HG03460 (cell line): ENCODE results near the gene CNTNAP2.
"Not testable (repeated sequence)": the region's sequence is repeated elsewhere in the genome, so short reads cannot be mapped to it uniquely, and the experiment has no call there.

ENCODE experiments used
- ATAC-seq: cut with Tn5 transposase; IDR thresholded peaks from one replicate; pipeline ENCODE4 v1.9.1; 2021; ENCODE audit not compliant: unreplicated experiment

Gene CNTNAP2

DNA sequence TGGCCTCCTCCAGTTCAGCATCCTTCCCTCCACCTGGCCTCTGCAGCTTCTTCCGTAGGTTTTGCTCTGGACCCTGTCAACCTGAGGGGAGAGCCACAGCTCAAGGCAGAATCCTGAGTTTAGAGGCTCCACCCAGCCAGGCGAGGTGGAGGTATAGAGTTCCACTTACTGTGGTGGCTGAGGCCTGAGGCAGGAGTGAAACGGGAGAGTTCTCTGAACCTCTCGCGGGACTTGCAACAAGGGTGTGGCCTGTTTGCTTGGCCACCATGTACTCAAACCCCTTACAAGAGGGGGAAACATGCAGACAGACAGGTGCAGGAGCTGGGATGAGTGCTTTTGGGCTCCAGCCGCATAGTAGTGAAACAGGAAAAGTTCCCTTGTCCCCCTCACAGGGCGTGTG is 2320.0 kb downstream of the CNTNAP2 start:
- ATAC-seq, result no peak

DNA sequence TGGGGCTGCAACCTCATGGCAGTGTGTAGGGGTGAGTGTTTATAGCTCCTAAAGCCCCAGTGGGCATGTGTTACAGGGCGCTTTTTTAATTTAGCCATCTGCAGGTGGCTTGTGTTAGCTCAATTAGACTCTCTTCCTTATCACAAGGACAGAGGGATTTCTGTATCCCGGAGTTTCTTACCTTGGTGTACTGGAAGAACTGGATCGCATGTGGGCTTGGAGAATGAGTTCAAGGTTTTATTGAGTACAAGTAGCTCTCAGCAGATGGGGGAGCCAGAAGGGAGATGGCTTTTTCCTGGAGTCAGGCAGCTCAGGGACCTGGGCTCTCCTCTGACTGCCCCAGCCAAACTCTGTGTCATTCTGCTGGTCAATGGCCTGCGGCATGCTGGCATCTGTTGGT is 2320.4 kb downstream of the CNTNAP2 start:
- no peak for ATAC-seq

DNA sequence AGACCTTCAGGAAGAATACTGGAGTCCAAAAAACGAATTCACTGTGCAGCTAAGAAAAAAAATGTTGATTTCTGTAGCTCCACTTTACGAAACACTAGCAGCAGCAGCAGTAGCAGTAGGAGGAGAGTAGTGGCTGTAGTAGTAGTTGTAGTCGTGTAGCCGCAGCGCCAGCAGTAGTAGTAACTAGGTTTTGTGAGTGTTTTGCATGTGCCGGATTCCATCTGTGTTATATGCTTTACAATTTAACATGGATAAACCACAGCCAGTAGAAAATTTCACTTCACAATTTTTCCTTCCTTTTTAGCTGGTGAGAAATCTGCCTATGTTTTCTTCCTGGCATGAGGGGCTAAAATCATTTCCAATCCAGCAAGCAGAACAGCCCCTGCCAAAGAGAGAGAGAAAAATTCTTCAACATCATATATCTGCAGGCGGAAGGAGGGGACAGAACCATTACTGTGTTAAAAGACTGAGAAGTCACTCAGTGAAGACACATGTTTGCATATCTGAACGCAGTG is 2325.6 kb downstream of the CNTNAP2 start:
- no peak for ATAC-seq

DNA sequence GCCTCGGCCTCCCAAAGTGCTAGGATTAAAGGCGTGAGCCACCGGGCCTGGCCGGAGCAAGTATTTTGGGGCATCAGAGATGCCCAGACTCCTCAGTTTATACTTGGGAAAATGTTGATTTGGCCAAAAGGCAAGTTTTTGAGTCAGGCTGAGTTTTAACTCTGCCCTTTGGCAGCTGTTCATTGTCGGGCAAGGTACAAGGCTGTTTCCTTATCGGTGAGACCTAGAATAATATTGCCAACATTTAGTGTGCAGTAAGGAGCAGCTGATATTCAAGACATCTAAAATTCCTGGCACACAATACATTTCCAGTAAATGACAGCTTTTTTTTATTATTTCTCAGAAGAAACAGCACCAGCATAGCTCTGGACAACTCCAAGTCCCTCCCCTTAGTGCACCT is 2326.3 kb downstream of the CNTNAP2 start:
- ATAC-seq, result no peak

DNA sequence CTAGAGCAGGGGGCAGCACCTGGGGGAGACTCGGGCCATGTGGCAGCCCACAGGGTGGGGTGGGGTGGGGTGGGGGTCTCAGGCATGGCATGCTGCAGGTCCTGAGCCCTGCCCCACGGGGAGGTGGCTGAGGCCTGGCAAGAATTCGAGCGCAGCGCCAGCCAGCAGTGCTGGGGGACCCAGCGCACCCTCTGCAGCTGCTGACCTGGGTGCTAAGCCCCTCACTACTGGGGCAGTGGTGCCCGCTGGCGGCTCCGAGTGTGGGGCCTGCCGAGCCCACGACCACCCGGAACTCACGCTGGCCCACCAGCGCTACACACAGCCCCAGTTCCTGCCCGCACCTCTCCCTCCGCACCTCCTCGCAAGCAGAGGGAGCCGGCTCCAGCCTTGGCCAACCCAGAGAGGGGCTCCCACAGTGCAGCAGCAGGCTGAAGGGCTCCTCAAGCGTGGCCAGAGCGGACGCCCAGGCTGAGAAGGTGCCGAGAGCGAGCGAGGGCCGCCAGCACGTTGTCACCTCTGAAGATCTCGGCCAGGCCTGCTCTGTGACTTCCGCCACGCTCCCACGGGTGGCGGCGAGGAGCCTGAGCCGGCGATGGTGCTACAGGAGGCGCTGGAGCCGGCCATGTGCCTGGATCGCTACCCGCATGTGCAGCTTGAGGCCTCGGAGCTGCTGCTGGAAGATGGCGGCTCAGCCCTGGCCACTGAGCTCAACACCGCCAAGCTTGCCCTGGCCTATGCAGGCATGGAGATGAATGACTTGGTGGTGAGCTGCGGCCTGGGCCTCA is 2328.9 kb downstream of the CNTNAP2 start:
- no peak for ATAC-seq

DNA sequence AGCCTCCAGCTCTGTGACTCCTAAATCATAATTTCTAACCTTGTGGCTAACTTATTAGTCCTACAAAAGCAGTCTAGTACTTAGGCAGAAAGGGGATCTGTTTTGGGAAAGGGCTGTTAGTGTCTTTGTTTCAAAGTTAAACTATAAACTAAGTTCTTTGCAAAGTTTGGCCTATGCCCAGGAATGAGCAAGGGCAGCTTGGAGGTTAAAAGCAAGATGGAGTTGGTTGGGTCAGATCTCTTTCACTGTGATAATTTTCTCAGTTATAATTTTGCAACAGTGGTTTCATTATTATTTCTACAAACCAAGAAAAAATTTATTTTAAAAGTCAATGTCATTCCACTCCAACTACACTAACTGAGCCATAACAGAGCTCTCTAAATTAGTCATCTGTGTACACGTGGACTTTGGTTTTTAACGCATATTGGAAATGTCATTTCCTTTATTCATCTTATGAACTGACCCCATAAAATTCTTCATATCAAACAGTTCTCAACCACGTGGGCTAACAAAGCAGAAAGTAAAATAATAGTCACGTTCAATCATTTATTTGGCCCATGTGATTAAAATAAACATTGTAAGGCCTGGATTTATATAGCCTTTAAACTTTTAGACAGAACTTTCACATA is 2330.7 kb downstream of the CNTNAP2 start:
- ATAC-seq, result peak; percentile 93

DNA sequence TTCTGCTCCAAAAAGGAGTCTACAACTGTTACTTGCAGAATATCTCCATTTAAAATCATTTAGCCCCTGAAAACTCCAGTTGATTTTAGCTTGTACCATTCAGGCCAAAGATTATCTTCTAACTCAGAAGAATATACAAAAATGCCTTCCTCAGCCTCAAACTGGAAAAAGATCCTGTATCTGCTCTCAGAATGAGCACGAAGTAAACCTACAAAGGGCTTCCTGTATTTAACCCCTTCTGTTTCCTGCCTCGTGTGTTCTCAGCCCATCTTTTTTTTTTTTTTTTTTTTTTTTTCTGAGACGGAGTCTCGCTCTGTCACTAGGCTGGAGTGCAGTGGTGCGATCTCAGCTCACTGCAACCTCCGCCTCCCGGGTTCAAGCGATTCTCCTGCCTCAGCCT is 2334.9 kb downstream of the CNTNAP2 start:
- ATAC-seq, result not testable (repeated sequence)

DNA sequence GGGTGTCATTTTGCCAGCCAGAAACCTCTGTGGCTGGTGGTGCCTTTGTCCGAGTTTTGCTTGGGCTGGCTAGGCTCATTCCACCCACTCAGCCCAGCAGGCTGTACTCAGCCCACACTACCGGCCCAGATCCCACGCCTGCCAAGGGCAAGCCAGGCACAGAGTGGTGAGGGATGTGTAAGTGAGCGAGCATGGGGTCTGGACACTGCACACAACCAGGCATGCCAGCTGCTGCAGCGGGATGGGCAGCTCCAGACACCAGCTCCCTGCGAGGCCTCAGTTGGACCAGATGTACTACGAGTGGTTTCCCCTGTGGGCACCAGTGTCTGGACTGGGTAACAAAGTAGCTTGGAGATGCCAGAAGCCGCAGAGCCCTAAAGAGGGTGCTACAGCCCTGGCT is 2339.8 kb downstream of the CNTNAP2 start:
- no peak for ATAC-seq

DNA sequence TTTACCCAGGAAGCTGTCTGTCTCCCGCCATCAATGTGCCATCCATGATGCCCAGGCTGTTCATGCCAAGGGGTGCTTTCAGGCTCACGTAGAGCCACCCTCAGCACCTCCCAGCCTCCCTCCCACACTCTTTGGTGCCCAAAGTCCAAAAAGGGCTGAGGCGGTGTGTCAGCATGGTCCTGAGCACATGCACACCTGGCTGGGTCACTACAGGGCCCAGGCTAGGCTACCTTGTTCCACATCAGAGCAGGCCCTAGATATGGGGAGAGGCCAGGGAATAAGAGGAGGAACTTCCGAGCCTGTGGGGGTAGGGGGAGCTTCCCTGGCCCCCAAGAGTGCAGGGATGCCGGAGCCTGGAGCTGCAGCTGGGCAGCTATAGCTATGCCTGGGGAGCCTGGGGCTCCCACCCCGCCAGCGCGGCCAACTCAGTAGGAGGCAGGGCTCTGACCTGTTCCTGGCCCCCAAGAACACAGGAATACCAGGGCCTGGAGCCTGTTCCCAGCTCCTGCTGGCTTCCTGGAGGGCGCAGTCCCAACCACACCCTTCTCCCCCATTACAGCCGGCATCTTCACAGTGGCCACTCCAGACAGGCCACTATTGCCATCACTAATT is 2340.8 kb downstream of the CNTNAP2 start:
- no peak for ATAC-seq

DNA sequence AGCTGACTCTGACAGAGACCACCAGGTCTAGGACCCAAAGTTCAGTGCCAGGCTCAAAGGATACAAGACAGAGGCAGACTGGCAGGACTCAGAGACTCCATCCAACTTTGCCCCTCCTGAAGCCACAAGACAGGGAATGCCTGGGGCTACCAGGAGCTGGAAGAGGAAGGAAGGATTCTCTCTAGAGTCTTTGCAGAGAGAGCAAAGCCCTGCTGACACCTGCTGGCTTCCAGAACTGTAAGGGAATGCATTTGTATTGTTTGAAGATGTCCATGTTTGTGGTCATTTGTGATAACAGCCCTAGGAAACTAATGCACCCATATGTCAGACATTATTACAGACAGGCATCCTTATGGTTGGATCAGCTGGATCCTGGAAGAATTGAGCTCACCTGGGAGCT is 2341.7 kb downstream of the CNTNAP2 start:
- no peak for ATAC-seq

DNA sequence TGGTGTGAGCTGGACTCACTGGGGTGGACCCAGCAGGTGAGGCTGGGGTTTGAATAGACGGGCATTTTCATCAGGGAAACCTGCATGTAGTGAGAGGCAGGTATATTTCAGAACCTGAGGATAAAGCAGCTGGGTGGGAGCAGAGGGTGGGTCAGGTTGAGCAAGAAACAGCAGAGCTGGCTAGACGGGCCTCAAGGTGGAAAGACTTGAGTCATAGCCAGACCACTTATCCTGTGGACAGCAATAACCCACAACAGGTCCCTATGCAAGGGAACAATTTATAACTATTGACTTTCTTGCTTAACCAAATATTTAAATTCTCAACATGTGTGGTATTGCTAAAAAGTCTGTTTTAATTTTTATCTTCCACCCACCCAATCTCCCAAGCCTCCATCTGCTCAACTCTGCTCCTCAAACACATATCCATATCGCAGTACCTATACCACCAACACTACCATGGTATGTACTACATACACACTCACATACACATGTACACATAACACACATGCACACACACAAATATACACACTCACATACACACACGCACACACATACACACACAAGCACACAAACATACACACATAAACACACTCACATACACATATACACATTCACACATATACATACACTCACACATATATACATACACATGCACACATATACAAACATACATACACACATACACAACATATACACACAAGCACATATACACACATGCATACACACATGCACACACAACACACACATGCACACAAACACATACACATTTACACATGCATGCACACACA is 2345.0 kb downstream of the CNTNAP2 start:
- ATAC-seq, result no peak

DNA sequence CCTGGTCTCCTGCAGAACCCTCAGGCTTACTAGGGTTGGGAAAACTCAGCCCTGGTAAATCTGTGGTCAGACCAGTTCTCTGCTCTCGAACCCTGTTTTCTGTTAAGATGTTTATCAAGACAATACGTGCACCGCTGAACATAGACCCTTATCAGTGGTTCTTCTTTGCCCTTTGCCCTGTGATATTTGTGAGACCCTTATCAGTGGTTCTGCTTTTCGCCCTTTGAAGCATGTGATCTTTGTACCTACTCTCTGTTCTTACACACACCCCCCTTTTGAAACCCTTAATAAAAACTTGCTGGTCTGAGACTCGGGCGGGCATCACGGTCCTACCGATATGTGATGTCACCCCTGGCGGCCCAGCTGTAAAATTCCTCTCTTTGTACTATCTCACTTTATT is 2346.2 kb downstream of the CNTNAP2 start:
- not testable (repeated sequence) for ATAC-seq

DNA sequence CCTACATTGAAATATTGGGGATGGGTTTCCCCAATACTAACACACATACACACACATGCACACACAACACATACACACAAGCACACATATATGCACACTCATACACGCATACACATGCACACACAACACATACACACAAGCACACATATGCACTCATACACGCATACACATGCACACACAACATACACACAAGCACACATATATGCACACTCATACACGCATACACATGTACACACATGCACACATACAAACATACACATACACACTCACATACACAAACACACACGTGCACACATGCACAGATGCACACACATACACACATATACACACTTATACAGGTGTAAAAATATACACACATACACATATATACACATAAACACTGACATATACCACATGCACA is 2346.6 kb downstream of the CNTNAP2 start:
- no peak for ATAC-seq

DNA sequence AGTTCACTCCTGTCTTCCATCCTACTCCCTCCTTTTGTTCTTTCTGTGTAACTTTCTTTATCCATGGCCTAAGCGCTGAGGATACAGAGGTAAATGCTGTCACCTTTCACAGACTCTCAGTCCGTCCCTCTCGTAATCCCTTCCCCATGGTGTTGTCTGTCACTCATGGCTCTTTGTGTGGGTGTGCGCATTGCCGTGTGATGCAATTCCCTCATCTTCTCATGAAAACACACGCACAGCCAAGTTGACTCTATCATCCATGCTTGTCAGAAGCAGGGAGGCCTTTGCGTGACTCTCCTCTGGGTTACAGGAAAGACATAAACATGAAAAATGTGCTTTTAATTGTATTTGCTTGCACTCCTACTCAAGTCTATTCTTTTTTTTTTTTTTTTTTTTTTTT is 2348.3 kb downstream of the CNTNAP2 start:
- no peak for ATAC-seq

DNA sequence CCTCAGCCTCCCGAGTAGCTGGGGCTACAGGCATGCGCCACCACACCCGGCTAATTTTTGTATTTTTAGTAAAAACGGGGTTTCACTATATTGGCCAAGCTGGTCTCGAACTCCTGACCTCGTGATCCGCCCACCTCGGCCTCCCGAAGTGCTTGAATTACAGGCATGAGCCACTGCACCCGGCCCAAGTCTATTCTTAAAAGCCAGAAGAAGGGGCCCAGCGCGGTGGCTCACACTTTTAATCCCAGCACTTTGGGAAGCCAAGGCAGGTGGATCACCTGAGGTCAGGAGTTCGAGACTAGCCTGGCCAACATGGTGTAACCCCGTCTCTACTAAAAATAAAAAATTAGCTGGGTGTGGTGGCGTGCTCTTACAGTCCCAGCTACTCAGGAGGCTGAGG is 2348.8 kb downstream of the CNTNAP2 start:
- ATAC-seq, result not testable (repeated sequence)

DNA sequence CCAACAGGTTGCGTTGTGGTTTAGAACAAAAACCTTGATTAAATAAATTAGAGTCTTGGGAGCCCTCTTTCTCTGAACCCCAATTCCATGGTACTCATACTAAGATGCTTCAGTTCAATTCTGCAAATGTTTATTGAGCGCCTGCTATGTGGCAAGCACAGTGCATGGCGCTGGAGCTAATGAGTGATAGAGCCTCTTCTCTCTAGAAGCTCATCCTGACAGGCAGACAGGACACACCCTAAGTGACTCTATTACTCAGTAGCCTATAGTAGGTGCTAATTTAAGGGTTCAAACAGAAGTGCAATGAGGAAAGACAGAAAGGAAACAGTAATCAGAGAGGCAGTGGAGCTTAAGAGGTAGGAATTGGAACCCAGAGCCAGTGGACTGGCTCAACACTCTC is 2349.5 kb downstream of the CNTNAP2 start:
- ATAC-seq, result no peak

DNA sequence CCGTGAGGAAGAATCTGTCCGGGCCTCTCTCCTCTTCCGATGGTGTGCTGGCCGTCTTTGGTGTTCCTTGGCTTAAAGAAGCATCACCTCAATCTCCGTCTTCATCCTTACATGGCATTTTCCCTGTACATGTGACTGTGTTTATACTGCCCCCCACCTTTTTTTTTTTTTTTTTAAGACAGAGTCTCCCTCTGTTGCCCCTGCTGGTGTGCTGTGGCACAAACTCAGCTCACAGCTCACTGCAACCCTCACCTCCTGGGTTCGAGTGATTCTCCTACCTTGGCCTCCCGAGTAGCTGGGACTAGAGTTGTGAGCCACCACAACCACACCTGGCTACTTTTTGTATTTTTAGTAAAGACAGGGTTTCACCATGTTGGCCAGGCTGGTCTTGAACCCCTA is 2352.1 kb downstream of the CNTNAP2 start:
- ATAC-seq, result no peak
